NT2/D1 (cell line): ENCODE results near the gene LEMD2.

ENCODE experiments used
- DNase-seq: peaks from one replicate; pipeline ENCODE4 v3.0.0-alpha.2; 2011; ENCODE audit warnings: low read depth, low spot score
- H3K27me3 ChIP-seq: 2 replicates; pipeline ENCODE4 v1.6.0; 2011; ENCODE audit warnings: mild to moderate bottlenecking; ENCODE audit not compliant: insufficient read length, insufficient read depth
- H3K36me3 ChIP-seq: 2 replicates; pipeline ENCODE4 v1.6.1; 2011; ENCODE audit warnings: mild to moderate bottlenecking, low read length, mixed read lengths; ENCODE audit not compliant: insufficient read depth, insufficient read length
- H3K4me1 ChIP-seq: 2 replicates; pipeline ENCODE4 v1.5.1; 2011; ENCODE audit not compliant: insufficient read depth, insufficient read length
- H3K4me3 ChIP-seq: 2 replicates; pipeline ENCODE4 v1.5.1; 2011; ENCODE audit warnings: low read depth; ENCODE audit not compliant: insufficient read length
- H3K9ac ChIP-seq: 2 replicates; pipeline ENCODE4 v1.6.0; 2011; ENCODE audit warnings: low read depth; ENCODE audit not compliant: insufficient read length
- H3K9me3 ChIP-seq: 2 replicates; pipeline ENCODE4 v1.5.1; 2011; ENCODE audit warnings: mild to moderate bottlenecking, low read length; ENCODE audit not compliant: insufficient read depth
- SUZ12 ChIP-seq: IDR thresholded peaks from 2 replicates; pipeline ENCODE4 v1.6.1; 2011; ENCODE audit not compliant: insufficient read length, insufficient read depth; ENCODE audit errors: extremely low read depth
- YY1 ChIP-seq: IDR thresholded peaks from 2 replicates; pipeline ENCODE4 v1.6.1; 2011; ENCODE audit not compliant: insufficient read length, insufficient read depth
- ZNF274 ChIP-seq: IDR thresholded peaks from 2 replicates; pipeline ENCODE4 v1.6.1; 2011; ENCODE audit warnings: mild to moderate bottlenecking, low read depth, low read length

The LEMD2 gene

GRCh38 chr6:33739571-33739970 is 49.4 kb downstream of the LEMD2 start:
- no peak for TF ChIP-seq SUZ12
- no peak for TF ChIP-seq YY1
- TF ChIP-seq ZNF274: no peak
- no peak overlapping the region for H3K4me3 ChIP-seq
- no peaks in the 10 kb centered on the region for H3K9me3 ChIP-seq
- H3K27me3 ChIP-seq: no peaks in the 10 kb centered on the region
- peaks cover 10% of the 10 kb centered on the region for H3K36me3 ChIP-seq
- H3K9ac ChIP-seq: no peak overlapping the region
- H3K4me1 ChIP-seq: peaks cover under 1% of the 10 kb centered on the region
- DNase-seq: no peak

DNA sequence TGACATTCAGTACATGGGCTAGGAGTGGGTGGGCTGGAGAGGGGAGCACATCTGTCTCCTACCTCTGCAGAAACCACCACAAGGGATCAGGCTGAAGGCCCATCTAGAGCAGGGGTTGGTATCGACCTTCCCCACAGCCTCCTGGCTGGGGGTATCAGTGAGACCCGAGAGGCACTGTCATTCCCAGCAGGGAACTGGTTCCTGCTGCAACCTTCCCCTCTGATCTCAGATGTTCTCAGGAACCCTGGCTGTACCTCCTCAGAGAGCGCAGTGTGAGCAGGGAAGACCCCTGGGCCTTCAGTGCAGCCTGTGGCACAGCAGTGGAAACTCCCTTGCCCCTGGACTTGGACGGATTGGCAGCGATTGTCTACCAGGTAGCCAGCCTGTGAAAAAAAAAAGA is 50.1 kb downstream of the LEMD2 start:
- TF ChIP-seq SUZ12 (no peak), YY1 (no peak), ZNF274 (no peak)
- H3K4me1 ChIP-seq: peaks cover 3% of the 10 kb centered on the region
- H3K27me3 ChIP-seq: no peaks in the 10 kb centered on the region
- H3K4me3 ChIP-seq: no peak overlapping the region
- DNase-seq: no peak
- no peaks in the 10 kb centered on the region for H3K9me3 ChIP-seq
- H3K36me3 ChIP-seq: peaks cover 10% of the 10 kb centered on the region
- no peak overlapping the region for H3K9ac ChIP-seq

GRCh38 chr6:33738153-33738552 is 50.8 kb downstream of the LEMD2 start:
- Histone ChIP-seq H3K9me3 (no peaks in the 10 kb centered on the region), H3K4me1 (peaks cover 6% of the 10 kb centered on the region), H3K4me3 (no peak overlapping the region), H3K9ac (no peak overlapping the region), H3K27me3 (no peaks in the 10 kb centered on the region), H3K36me3 (peaks cover 10% of the 10 kb centered on the region)
- TF ChIP-seq ZNF274 (no peak), YY1 (no peak), SUZ12 (no peak)
- DNase-seq: no peak

DNA sequence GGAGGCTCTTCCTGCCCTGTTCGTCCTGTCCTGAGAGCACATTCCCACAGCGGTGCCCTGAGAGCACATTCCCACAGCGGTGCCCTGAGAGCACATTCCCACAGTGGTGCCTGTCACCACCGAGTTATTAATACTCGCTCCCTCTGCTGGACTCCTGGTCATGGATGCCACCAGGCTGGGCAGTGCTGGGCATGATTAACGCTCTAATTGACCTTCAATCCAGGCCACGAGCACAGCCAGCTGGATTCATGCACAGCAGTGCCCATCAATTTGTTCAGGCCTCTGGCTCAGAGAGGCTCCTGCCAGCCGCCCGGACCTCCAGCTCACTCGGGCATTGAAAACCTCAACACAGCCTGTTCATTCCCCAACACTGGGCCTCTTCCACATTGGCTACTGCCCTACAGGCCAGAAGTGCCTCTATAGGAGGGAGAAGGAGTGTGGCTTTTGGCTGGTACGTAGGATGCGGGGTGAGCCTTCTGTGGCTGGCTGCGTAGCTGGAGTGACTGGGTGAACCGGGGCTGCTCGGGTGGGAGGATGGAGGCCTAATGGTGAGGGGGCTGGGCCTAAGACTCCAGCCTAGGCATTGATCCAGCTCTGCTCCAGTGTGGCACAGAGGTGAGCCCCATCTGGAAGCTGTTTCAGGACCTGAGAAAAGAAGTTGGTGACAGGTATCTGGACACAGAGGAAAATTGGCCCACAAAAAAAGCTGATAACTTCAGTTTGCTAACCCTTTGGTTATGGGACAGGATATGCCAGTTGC is 51.5 kb downstream of the LEMD2 start:
- Histone ChIP-seq H3K36me3 (peaks cover 10% of the 10 kb centered on the region), H3K27me3 (no peaks in the 10 kb centered on the region), H3K9ac (no peak overlapping the region), H3K4me3 (no peak overlapping the region), H3K4me1 (peaks cover 11% of the 10 kb centered on the region), H3K9me3 (no peaks in the 10 kb centered on the region)
- no peak for DNase-seq
- TF ChIP-seq ZNF274 (no peak), SUZ12 (no peak), YY1 (no peak)

- no peaks in the 10 kb centered on the region for H3K27me3 ChIP-seq
- no peak overlapping the region for H3K4me3 ChIP-seq
- no peak for TF ChIP-seq ZNF274
- no peak for TF ChIP-seq YY1
- TF ChIP-seq SUZ12: no peak
- H3K9ac ChIP-seq: no peak overlapping the region
- H3K36me3 ChIP-seq: peaks cover 10% of the 10 kb centered on the region
- peaks cover 13% of the 10 kb centered on the region for H3K4me1 ChIP-seq
- DNase-seq: no peak
- no peaks in the 10 kb centered on the region for H3K9me3 ChIP-seq
These were observed 53.7 kb downstream of the LEMD2 start for GRCh38 chr6:33735216-33735615.

GRCh38 chr6:33733709-33734007 is 55.3 kb downstream of the LEMD2 start:
- no peak overlapping the region for H3K4me3 ChIP-seq
- no peaks in the 10 kb centered on the region for H3K27me3 ChIP-seq
- peaks cover 10% of the 10 kb centered on the region for H3K36me3 ChIP-seq
- H3K9me3 ChIP-seq: no peaks in the 10 kb centered on the region
- peaks cover 13% of the 10 kb centered on the region for H3K4me1 ChIP-seq
- TF ChIP-seq SUZ12 (no peak), YY1 (no peak), ZNF274 (no peak)
- H3K9ac ChIP-seq: no peak overlapping the region
- DNase-seq: no peak

DNA sequence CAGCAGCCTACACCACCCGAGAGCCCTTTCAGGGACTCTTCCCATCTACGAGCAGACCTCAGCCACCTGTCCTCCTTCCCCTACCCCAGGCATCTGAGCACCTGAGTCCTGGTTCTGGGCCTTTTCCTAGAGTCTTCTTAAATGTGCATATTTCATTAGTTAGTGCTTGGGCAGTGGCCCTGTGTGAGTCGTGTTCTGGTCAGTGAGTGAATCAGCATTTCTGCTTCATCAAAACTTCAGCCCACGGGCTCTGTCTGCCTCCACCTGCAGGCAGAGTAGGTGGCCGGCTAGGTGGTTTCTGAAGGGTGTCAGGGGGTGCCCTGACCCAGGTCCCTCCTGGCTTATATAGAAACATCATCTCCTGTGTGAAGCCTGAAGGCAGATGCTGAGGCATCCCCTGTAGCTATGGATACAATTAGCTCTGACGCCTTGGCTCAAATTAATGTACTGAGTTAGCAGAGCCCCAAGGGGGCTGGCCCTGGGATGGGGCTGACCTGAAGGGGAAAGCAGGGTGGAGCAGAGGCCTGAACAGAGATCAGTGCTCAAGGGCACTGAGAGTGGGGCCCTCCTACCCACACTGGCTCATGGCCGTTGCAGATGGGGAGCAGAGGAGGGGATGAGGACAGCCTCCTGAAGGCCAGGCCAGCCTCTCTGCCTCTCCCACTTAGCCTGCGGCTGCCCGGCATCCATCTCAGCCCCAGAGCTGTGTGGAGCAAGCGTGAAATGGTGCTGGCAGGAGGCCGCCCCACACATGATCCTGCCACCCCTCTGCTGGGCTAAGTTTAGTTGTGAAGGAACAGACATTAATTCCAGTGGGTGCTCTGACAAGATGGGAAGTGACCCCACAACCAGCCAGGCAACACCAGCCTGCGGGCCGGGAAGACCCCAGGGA is 55.9 kb downstream of the LEMD2 start:
- H3K36me3 ChIP-seq: peaks cover 7% of the 10 kb centered on the region
- no peaks in the 10 kb centered on the region for H3K27me3 ChIP-seq
- H3K4me3 ChIP-seq: no peak overlapping the region
- TF ChIP-seq ZNF274: no peak
- no peak for TF ChIP-seq SUZ12
- TF ChIP-seq YY1: no peak
- H3K9me3 ChIP-seq: no peaks in the 10 kb centered on the region
- H3K4me1 ChIP-seq: peaks cover 13% of the 10 kb centered on the region
- H3K9ac ChIP-seq: no peak overlapping the region
- DNase-seq: no peak
